Stimulated activated naive CD8-positive, alpha-beta T cell treated with anti-CD3 and anti-CD28 coated beads, Interleukin-15, amount 100 ng/mL, for 72 hours (primary cell): ENCODE data around the gene TENM4.

ENCODE experiments used
- ATAC-seq: fragments of 150-1000 bp; cut with Tn5 transposase; 2 replicates; pipeline ENCODE4 v1.10.0; 2021; ENCODE audit warnings: mild to moderate bottlenecking, moderate library complexity
- DNase-seq, 2 donors: peaks; one replicate each; pipeline ENCODE4 v3.0.0; 2021 to 2022
- H3K27ac Mint-ChIP-seq, 2 donors: one replicate each; pipeline ENCODE4 v1.8.0; 2022; ENCODE audit warnings: mild to moderate bottlenecking in 2 of 2, mixed read lengths in 2 of 2, moderate library complexity in 2 of 2
- H3K27me3 Mint-ChIP-seq: one replicate; pipeline ENCODE4 v1.8.0; 2022; ENCODE audit warnings: mixed read lengths
- H3K4me1 Mint-ChIP-seq: one replicate; pipeline ENCODE4 v1.8.0; 2022; ENCODE audit warnings: mild to moderate bottlenecking, mixed read lengths
- H3K4me3 Mint-ChIP-seq, 2 donors: one replicate each; pipeline ENCODE4 v1.8.0; 2022; ENCODE audit warnings: mild to moderate bottlenecking in 2 of 2, mixed read lengths in 2 of 2, moderate library complexity in 1 of 2
- H3K9me3 Mint-ChIP-seq, 2 donors: one replicate each; pipeline ENCODE4 v1.8.0; 2022; ENCODE audit warnings: mixed read lengths in 2 of 2

TENM4 gene

GRCh38 chr11:79060081-79060953, 380.5 kb downstream of the TENM4 start:
- H3K9me3 Mint-ChIP-seq: no peaks in the 10 kb centered on the region
- peak overlapping the region in 1 of 2 donors; percentile 55 for H3K27ac Mint-ChIP-seq
- no peak overlapping the region for H3K4me3 Mint-ChIP-seq
- ATAC-seq (no peak), DNase-seq (no peak)
- no peaks in the 10 kb centered on the region for H3K4me1 Mint-ChIP-seq
- H3K27me3 Mint-ChIP-seq: peaks cover 23% of the 10 kb centered on the region

GRCh38 chr11:79059141-79059540, 381.7 kb downstream of the TENM4 start:
- H3K9me3 Mint-ChIP-seq: no peaks in the 10 kb centered on the region
- DNase-seq (no peak), ATAC-seq (no peak)
- no peaks in the 10 kb centered on the region for H3K4me1 Mint-ChIP-seq
- peaks cover 23% of the 10 kb centered on the region for H3K27me3 Mint-ChIP-seq
- H3K27ac Mint-ChIP-seq: no peak overlapping the region
- no peak overlapping the region for H3K4me3 Mint-ChIP-seq

DNA sequence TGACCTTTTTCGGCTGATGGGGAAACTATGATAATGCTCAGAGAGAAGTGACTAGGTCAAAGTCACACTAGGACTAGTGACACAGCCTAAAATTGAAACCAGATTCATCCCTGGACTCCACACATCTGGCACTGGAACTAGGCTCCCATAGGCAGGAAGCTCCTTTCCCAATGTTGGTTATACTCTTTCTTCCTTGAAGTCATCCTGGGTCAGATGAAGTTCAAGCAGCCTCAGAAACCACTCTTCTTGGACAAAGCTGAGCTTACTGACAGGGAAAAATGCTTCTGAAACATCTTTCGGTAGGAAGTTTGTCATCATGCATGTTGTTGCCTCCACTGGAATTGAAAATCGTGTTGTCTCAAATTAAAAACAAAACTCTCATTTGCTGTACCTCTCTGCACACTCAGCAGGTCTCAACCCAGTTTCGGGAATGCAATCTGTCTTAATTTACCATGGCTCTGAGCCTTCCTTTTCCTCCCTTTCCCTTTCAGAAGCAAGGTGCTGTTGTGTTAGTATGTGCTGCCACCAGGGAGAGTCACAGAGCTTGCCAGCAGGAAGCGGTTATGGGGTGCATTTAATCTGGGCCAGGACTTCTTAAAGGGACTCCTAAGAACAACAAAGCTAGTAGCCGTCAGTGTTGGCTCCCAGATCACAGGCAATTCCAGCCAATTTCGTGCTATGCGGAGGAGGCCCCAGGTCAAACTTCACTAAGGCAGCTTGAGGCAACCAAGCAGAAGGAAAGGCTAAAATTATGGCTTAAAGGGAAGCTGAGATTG, 384.8 kb downstream of the TENM4 start:
- Mint-ChIP-seq H3K9me3 (no peaks in the 10 kb centered on the region), H3K4me1 (no peaks in the 10 kb centered on the region), H3K27me3 (peaks cover 30% of the 10 kb centered on the region), H3K27ac (peak overlapping the region in 1 of 2 donors; percentile 28), H3K4me3 (no peak overlapping the region)
- no peak for ATAC-seq
- no peak for DNase-seq

DNA sequence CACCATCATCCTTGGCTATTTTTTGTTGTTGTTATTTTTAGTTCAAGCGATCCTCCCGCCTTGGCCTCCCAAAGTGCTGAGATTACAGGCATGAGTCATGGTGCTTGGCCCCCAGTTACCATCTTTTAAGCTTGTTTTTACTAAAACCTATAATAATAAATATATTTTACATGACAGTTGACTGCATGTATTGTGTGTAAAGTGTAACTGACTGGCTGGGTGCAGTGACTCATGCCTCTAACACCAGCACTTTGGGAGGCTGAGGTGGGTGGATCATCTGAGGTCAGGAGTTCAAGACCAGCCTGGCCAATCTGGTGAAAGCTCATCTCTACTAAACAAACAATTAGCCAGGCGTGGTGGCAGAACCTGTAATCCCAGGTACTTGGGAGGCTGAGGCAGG, 386.2 kb downstream of the TENM4 start:
- no peak overlapping the region for H3K4me3 Mint-ChIP-seq
- H3K4me1 Mint-ChIP-seq: no peaks in the 10 kb centered on the region
- DNase-seq (no peak), ATAC-seq (no peak)
- no peak overlapping the region for H3K27ac Mint-ChIP-seq
- peaks cover 30% of the 10 kb centered on the region for H3K27me3 Mint-ChIP-seq
- H3K9me3 Mint-ChIP-seq: no peaks in the 10 kb centered on the region

- H3K27me3 Mint-ChIP-seq: peaks cover 40% of the 10 kb centered on the region
- no peaks in the 10 kb centered on the region for H3K9me3 Mint-ChIP-seq
- H3K4me3 Mint-ChIP-seq: no peak overlapping the region
- ATAC-seq (no peak), DNase-seq (no peak)
- H3K27ac Mint-ChIP-seq: no peak overlapping the region
- H3K4me1 Mint-ChIP-seq: no peaks in the 10 kb centered on the region
Measured at GRCh38 chr11:79052544-79052943, 388.3 kb downstream of the TENM4 start.

DNA sequence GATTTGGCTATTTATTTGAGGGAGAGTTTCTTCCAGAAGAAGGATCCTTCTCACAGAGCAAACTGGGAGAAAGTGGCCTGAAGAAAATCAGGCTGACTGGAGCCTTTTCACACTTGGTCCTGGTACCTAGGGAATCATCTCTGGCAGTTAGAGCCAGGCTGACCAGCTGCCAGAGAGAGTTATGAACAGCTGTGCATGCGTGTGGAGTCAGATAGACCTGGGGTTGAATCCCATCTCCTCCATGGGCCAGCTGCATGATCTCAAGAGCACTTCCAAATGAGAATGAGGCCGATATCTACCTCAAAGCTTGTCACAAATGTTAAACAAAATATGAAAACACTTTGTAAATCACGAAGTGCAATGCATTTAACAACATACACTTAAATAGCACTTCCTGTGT, 390.0 kb downstream of the TENM4 start:
- Mint-ChIP-seq H3K27ac (no peak overlapping the region), H3K4me3 (no peak overlapping the region), H3K4me1 (no peaks in the 10 kb centered on the region), H3K9me3 (no peaks in the 10 kb centered on the region), H3K27me3 (peaks cover 32% of the 10 kb centered on the region)
- DNase-seq (no peak), ATAC-seq (no peak)

- Mint-ChIP-seq H3K4me3 (no peak overlapping the region), H3K4me1 (no peaks in the 10 kb centered on the region)
Measured at GRCh38 chr11:79049741-79050179, 391.1 kb downstream of the TENM4 start.

GRCh38 chr11:79047980-79048379, 392.9 kb downstream of the TENM4 start:
- no peak overlapping the region for H3K27ac Mint-ChIP-seq
- H3K9me3 Mint-ChIP-seq: no peaks in the 10 kb centered on the region
- H3K27me3 Mint-ChIP-seq: peaks cover 47% of the 10 kb centered on the region
- no peaks in the 10 kb centered on the region for H3K4me1 Mint-ChIP-seq
- H3K4me3 Mint-ChIP-seq: no peak overlapping the region
- ATAC-seq (no peak), DNase-seq (no peak)

More at GRCh38 chr11:79049741-79050179, 391.1 kb downstream of the TENM4 start:
- DNase-seq (no peak), ATAC-seq (no peak)
- peaks cover 31% of the 10 kb centered on the region for H3K27me3 Mint-ChIP-seq
- no peak overlapping the region for H3K27ac Mint-ChIP-seq
- no peaks in the 10 kb centered on the region for H3K9me3 Mint-ChIP-seq

DNA sequence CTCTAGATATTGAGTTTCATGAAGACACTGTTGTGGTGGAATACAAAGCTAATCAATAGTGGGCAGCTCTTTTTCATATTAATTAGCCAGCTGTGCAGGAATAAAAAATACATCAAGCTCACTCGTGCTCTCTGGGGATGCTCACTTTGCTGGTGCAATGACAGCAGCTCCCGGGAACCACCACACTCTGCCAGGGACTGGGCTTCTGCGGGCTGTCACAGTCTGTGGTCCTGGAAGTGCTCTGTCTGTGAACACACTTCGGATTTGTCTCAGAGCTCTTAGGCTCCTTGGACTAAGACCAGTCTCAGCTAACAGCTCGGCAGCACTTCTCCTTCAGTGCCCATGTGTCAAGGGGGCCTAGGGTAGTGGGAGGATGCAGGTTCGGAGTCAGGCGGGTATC, 393.5 kb downstream of the TENM4 start:
- no peak for ATAC-seq
- Mint-ChIP-seq H3K27ac (no peak overlapping the region), H3K27me3 (peaks cover 53% of the 10 kb centered on the region), H3K4me1 (no peaks in the 10 kb centered on the region), H3K9me3 (no peaks in the 10 kb centered on the region), H3K4me3 (no peak overlapping the region)
- no peak for DNase-seq

GRCh38 chr11:79046366-79046765, 394.5 kb downstream of the TENM4 start:
- Mint-ChIP-seq H3K4me1 (no peaks in the 10 kb centered on the region), H3K9me3 (no peaks in the 10 kb centered on the region), H3K4me3 (no peak overlapping the region), H3K27me3 (peaks cover 46% of the 10 kb centered on the region), H3K27ac (no peak overlapping the region)
- DNase-seq (no peak), ATAC-seq (no peak)

- Mint-ChIP-seq H3K4me1 (no peaks in the 10 kb centered on the region), H3K27me3 (peaks cover 46% of the 10 kb centered on the region), H3K4me3 (no peak overlapping the region), H3K9me3 (no peaks in the 10 kb centered on the region), H3K27ac (no peak overlapping the region)
- ATAC-seq (no peak), DNase-seq (no peak)
Measured at GRCh38 chr11:79045800-79046304, 395.0 kb downstream of the TENM4 start.

DNA sequence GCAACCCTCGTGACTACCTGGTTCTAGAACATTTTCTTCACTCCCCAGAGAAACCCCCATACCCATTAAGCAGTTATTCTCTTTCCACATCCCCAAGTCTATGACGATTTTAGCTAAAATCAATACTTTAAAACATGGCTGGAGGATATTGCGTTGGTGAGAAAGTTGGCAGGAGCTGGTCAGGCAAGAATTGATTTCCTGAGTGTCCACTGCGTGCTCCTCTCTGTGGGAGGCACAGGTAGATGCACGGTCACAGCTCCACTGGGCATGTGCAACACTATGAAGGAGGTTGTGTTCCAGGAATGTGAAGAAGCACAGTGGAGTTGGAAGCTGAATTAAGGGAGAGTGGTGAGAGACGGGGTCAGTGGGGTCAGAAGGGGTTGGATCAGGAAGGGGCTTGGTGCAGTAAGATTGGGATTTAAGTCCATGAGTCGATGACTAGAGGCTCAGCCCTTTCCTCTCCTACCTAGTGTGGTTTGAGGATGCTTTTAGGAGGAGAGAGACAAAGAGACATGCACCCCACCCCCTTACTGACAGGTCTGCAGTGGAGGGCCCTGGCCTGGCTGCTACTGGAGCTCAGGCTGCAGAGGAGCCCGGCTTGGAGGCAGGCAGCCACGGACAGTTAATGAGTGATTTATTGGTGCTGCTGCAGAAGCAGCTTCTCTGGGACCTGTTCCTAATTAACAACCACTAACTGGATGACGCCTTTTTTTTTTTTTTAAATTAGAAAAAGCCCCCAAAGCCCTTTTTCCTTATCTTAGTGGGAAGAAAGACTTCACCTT, 395.6 kb downstream of the TENM4 start:
- Mint-ChIP-seq H3K4me3 (no peak overlapping the region), H3K4me1 (no peaks in the 10 kb centered on the region)
- no peak for DNase-seq

GRCh38 chr11:79044201-79044600, 396.6 kb downstream of the TENM4 start:
- Mint-ChIP-seq H3K27ac (no peak overlapping the region), H3K9me3 (no peaks in the 10 kb centered on the region), H3K27me3 (peaks cover 48% of the 10 kb centered on the region), H3K4me3 (no peak overlapping the region), H3K4me1 (no peaks in the 10 kb centered on the region)
- DNase-seq (no peak), ATAC-seq (no peak)

More for the DNA sequence above, 395.6 kb downstream of the TENM4 start:
- Mint-ChIP-seq H3K27ac (no peak overlapping the region), H3K27me3 (peaks cover 46% of the 10 kb centered on the region), H3K9me3 (no peaks in the 10 kb centered on the region)
- no peak for ATAC-seq

DNA sequence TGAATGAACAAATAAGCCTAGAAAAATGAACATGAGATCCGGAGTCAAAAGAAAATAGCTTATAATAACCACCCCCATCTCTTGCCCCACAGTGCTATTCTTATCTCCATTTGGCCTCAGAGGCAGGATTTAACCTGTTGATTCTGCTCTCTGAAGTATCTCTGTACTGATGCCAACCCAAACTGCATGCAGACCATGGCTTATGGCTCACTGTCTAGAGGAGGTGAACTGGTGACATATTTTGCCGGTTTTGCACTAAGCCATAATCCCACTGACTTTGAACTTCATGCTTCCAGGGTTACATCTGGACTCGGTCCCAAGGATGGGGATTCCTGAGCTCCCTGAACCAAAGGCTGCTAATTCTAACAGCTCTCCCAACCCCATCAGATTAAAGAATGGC, 397.1 kb downstream of the TENM4 start:
- H3K9me3 Mint-ChIP-seq: no peaks in the 10 kb centered on the region
- ATAC-seq (no peak), DNase-seq (no peak)
- H3K4me1 Mint-ChIP-seq: no peaks in the 10 kb centered on the region
- H3K27ac Mint-ChIP-seq: no peak overlapping the region
- peaks cover 48% of the 10 kb centered on the region for H3K27me3 Mint-ChIP-seq
- no peak overlapping the region for H3K4me3 Mint-ChIP-seq

DNA sequence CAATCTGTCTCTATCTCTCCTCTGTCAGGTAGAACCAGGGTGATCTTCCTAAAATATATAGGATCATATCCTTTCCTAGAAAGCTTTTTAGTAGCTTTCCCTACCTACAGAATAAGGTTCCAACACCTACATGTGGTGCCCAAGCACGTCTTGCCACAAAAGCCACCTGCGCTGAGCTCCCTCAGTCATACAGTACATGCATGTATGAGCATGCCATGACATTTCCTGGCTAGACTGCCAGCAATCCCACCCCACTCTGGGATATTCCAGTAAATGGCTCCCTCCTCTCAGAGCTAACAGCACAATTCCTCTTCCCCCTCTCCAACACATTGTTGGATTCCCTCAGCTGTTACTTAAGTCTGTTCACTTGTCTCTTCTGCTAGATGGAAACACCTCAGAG, 398.0 kb downstream of the TENM4 start:
- no peak overlapping the region for H3K4me3 Mint-ChIP-seq
- H3K27ac Mint-ChIP-seq: no peak overlapping the region
- peaks cover 49% of the 10 kb centered on the region for H3K27me3 Mint-ChIP-seq
- DNase-seq (no peak), ATAC-seq (no peak)
- H3K4me1 Mint-ChIP-seq: no peaks in the 10 kb centered on the region
- H3K9me3 Mint-ChIP-seq: no peaks in the 10 kb centered on the region
